GM12872 (cell line): ENCODE data around the gene BAHD1.

Experiments used
- TF ChIP-seq, protein P1 (sequence below): IDR thresholded peaks from 3 replicates; pipeline ENCODE4 v1.5.1; 2011; ENCODE audit warnings: low read depth, mild to moderate bottlenecking, low read length, moderate library complexity; ENCODE audit not compliant: insufficient read depth

Gene BAHD1

GRCh38 chr15:40443255-40443654 is 2.5 kb downstream of the BAHD1 start:
- TF ChIP-seq, protein P1, sequence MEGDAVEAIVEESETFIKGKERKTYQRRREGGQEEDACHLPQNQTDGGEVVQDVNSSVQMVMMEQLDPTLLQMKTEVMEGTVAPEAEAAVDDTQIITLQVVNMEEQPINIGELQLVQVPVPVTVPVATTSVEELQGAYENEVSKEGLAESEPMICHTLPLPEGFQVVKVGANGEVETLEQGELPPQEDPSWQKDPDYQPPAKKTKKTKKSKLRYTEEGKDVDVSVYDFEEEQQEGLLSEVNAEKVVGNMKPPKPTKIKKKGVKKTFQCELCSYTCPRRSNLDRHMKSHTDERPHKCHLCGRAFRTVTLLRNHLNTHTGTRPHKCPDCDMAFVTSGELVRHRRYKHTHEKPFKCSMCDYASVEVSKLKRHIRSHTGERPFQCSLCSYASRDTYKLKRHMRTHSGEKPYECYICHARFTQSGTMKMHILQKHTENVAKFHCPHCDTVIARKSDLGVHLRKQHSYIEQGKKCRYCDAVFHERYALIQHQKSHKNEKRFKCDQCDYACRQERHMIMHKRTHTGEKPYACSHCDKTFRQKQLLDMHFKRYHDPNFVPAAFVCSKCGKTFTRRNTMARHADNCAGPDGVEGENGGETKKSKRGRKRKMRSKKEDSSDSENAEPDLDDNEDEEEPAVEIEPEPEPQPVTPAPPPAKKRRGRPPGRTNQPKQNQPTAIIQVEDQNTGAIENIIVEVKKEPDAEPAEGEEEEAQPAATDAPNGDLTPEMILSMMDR, result no peak

DNA sequence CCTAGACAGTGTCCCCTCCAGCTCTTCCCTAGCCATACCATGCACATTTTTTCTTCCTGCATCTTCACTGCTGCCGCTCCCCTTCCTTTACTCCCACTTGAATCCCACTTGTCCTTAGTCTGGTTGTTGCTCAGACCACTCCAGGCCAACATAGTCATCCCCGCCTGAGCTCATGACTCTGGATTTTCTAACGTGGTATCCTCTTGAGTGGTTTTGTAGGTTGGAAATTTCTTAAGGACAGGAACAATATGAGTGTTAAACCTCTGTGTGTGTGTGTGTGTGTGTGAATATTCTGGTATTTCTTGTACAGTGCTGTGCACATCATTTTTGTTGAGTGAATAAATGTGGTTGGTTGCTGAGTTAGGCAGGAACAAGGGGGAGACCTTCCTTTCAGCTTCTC is 3.1 kb downstream of the BAHD1 start:
- TF ChIP-seq, protein P1, result no peak

DNA sequence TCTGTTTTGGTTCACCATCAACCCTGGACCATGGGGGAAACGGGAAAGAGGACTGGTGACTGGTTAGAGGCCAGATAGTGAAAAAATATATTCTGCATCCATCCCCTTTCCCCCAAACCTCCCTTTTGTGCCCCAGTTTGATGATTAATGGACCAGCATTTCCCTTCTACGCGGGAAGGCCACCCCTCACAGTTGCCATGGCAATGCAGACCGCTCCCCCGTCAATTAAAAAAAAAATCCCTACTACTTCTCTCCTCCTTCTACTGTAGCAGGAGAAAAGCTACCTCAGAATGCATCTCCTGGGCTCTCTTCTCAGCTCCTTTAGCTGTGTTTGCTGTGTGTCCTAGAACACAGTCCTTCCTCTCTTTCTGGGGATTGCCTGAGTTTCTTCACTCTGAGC is 4.0 kb downstream of the BAHD1 start:
- TF ChIP-seq, protein P1, result no peak

DNA sequence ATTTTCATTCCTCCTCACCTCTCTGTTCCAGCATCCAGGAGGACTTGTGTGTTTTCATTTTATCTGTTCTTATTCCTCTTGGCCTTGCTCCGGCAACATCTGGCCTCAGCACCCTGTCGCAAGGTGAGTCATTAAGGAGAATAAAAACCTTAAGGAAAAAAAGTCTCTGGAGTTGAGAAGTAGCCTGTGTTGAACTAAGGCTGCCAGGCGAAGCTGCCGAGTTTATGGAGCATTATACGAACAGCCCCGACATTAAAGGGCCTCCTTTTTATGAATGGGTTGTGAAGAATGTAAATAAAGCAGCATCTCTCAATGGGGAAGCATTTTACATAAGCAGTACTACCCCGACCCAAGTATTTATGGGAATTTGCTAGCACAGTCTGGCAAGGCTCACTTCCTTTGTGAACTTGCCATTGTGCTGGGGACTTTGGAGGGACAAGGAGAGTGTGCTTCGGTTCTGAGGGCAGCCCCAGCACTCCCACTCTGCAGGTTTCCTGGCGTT is 4.7 kb downstream of the BAHD1 start:
- TF ChIP-seq, protein P1, result no peak

GRCh38 chr15:40446144-40446543 is 5.4 kb downstream of the BAHD1 start:
- TF ChIP-seq, protein P1, result no peak

- TF ChIP-seq, protein P1, result no peak
These were observed 7.6 kb downstream of the BAHD1 start for GRCh38 chr15:40448354-40448753.

- TF ChIP-seq, protein P1, result no peak
These were observed 8.5 kb downstream of the BAHD1 start for GRCh38 chr15:40449275-40449674.
